BLaER1 treated with 17β-estradiol and CSF1 and Interleukin-3, amounts not matched to agents 10 nM and 100 nM (cell line): ENCODE measurements around the gene CTSO.
"Not testable (repeated sequence)": the region's sequence is repeated elsewhere in the genome, so short reads cannot be mapped to it uniquely, and the experiment has no call there.

Experiments used
- H3K27ac ChIP-seq, 11 experiments: shearing (Covaris generic); formaldehyde crosslinking; 2 replicates each; pipeline ENCODE4 v1.8.1; 2022
- H3K27me3 ChIP-seq, 11 experiments: shearing (Covaris generic); formaldehyde crosslinking; 2 replicates each; pipeline ENCODE4 v1.8.1; 2022
- H3K36me3 ChIP-seq, 11 experiments: shearing (Covaris generic); formaldehyde crosslinking; 2 replicates each; pipeline ENCODE4 v1.8.1; 2022
- H3K4me1 ChIP-seq, 10 experiments: shearing (Covaris generic); formaldehyde crosslinking; 2 replicates each; pipeline ENCODE4 v1.8.1; 2022
- H3K4me2 ChIP-seq, 11 experiments: shearing (Covaris generic); formaldehyde crosslinking; 2 replicates each; pipeline ENCODE4 v1.8.1; 2022
- H3K4me3 ChIP-seq, 10 experiments: shearing (Covaris generic); formaldehyde crosslinking; 2 replicates each; pipeline ENCODE4 v1.8.1; 2022
- H3K9ac ChIP-seq, 11 experiments: shearing (Covaris generic); formaldehyde crosslinking; 2 replicates each; pipeline ENCODE4 v1.8.1; 2022
- H3K9me3 ChIP-seq, 11 experiments: shearing (Covaris generic); formaldehyde crosslinking; replicated peaks in 1 of 11; 2 replicates each; pipeline ENCODE4 v1.8.1; 2022
- H4K20me1 ChIP-seq, 11 experiments: shearing (Covaris generic); formaldehyde crosslinking; 2 replicates each; pipeline ENCODE4 v1.8.1; 2022
- Cebpa-rat ChIP-seq, 11 experiments: shearing (Covaris generic); IDR thresholded peaks; 2 replicates each; pipeline ENCODE4 v1.8.1; 2022

CTSO gene

GRCh38 chr4:155906554-155907247 is 47.0 kb downstream of the CTSO start:
- Histone ChIP-seq H3K27me3 (no peaks in the 10 kb centered on the region), H3K4me3 (no peak overlapping the region), H3K9ac (no peak overlapping the region), H3K9me3 (no peaks in the 10 kb centered on the region), H3K4me1 (peaks cover 4 to 18% (median 8%) of the 10 kb centered on the region in 10 experiments; a peak in 15 of 20 replicates), H3K36me3 (no peaks in the 10 kb centered on the region), H3K4me2 (peak overlapping the region in 8 of 11 experiments; percentile 2 to 42 (median 28); a peak in 10 of 22 replicates), H3K27ac (0 out of 22 replicates have a peak overlapping the region, but pooled peaks of 1 of the 11 experiments have one; percentile 3), H4K20me1 (no peaks in the 10 kb centered on the region)
- TF ChIP-seq Cebpa-rat (IDR thresholded peaks at IDR 0.05), result no peak

GRCh38 chr4:155904331-155904730 is 49.3 kb downstream of the CTSO start:
- H3K36me3 ChIP-seq, result no peaks in the 10 kb centered on the region
- no peaks in the 10 kb centered on the region for H3K9me3 ChIP-seq
- no peak for TF ChIP-seq Cebpa-rat (IDR thresholded peaks at IDR 0.05)
- no peak overlapping the region for H3K9ac ChIP-seq
- H3K4me1 ChIP-seq, result peaks cover 4 to 39% (median 9%) of the 10 kb centered on the region in 10 experiments; a peak in 16 of 20 replicates
- H3K4me3 ChIP-seq, result peak overlapping the region in 2 of 10 experiments; percentile 2 to 8; a peak in 1 of 20 replicates
- H3K27me3 ChIP-seq, result no peaks in the 10 kb centered on the region
- no peak overlapping the region for H3K4me2 ChIP-seq
- H3K27ac ChIP-seq, result no peak overlapping the region
- H4K20me1 ChIP-seq, result no peaks in the 10 kb centered on the region

- H3K4me1 ChIP-seq, result peaks cover 4 to 45% (median 9%) of the 10 kb centered on the region in 10 experiments; a peak in 16 of 20 replicates
These were observed 50.2 kb downstream of the CTSO start, which contains the start of gene TDO2 for GRCh38 chr4:155903453-155903852. Gene TDO2, plus strand, starts transcription at chr4:155903696. Its CDS starts 63 bp downstream, at chr4:155903759.

GRCh38 chr4:155901013-155901412 is 52.7 kb downstream of the CTSO start:
- H3K9ac ChIP-seq, result no peak overlapping the region
- peak overlapping the region in 2 of 11 experiments; percentile 34 to 44; a peak in 2 of 22 replicates for H3K27ac ChIP-seq
- no peaks in the 10 kb centered on the region for H4K20me1 ChIP-seq
- peak overlapping the region in 2 of 11 experiments; percentile 68 to 71; a peak in 4 of 22 replicates for H3K4me2 ChIP-seq
- H3K9me3 ChIP-seq, result peaks cover 7 to 22% (median 11%) of the 10 kb centered on the region in 11 experiments; a peak in 18 of 22 replicates
- no peak for TF ChIP-seq Cebpa-rat (IDR thresholded peaks at IDR 0.05)
- H3K4me3 ChIP-seq, result no peak overlapping the region
- H3K27me3 ChIP-seq, result no peaks in the 10 kb centered on the region
- no peaks in the 10 kb centered on the region for H3K36me3 ChIP-seq
- H3K4me1 ChIP-seq, result peaks cover 0 to 30% (median 0%) of the 10 kb centered on the region in 10 experiments; a peak in 6 of 20 replicates

More at GRCh38 chr4:155903453-155903852, 50.2 kb downstream of the CTSO start, which contains the start of gene TDO2:
- no peaks in the 10 kb centered on the region for H3K36me3 ChIP-seq
- no peaks in the 10 kb centered on the region for H4K20me1 ChIP-seq
- H3K27ac ChIP-seq, result no peak within 1 kb of the TSS
- no peak for TF ChIP-seq Cebpa-rat (IDR thresholded peaks at IDR 0.05)
- H3K4me3 ChIP-seq, result peak within 1 kb of the TSS in 2 of 10 experiments; percentile 2 to 8; a peak in 1 of 20 replicates
- H3K9me3 ChIP-seq, result peaks cover under 1 to 7% (median 2%) of the 10 kb centered on the region in 11 experiments; a peak in 13 of 22 replicates
- no peaks in the 10 kb centered on the region for H3K27me3 ChIP-seq
- H3K4me2 ChIP-seq, result 0 out of 22 replicates have a peak within 1 kb of the TSS, but pooled peaks of 1 of the 11 experiments have one; percentile 18
- H3K9ac ChIP-seq, result no peak within 1 kb of the TSS

GRCh38 chr4:155900381-155900780 is 53.3 kb downstream of the CTSO start:
- Histone ChIP-seq H3K4me1 (peaks cover 0 to 30% (median 0%) of the 10 kb centered on the region in 10 experiments; a peak in 6 of 20 replicates), H3K27me3 (no peaks in the 10 kb centered on the region), H3K27ac (peak overlapping the region in 2 of 11 experiments; percentile 34 to 44; a peak in 2 of 22 replicates), H3K4me3 (no peak overlapping the region), H3K4me2 (peak overlapping the region in 3 of 11 experiments; percentile 52 to 71 (median 68); a peak in 6 of 22 replicates), H3K36me3 (no peaks in the 10 kb centered on the region), H3K9ac (no peak overlapping the region), H3K9me3 (peaks cover 7 to 22% (median 11%) of the 10 kb centered on the region in 11 experiments; a peak in 18 of 22 replicates), H4K20me1 (no peaks in the 10 kb centered on the region)
- TF ChIP-seq Cebpa-rat (IDR thresholded peaks at IDR 0.05), result no peak

- Histone ChIP-seq H3K27ac (peak overlapping the region in 1 of 11 experiments; percentile 34; a peak in 1 of 22 replicates), H3K4me3 (no peak overlapping the region), H3K27me3 (no peaks in the 10 kb centered on the region), H3K4me2 (peak overlapping the region in 3 of 11 experiments; percentile 52 to 71 (median 68); a peak in 4 of 22 replicates), H3K9ac (no peak overlapping the region), H4K20me1 (no peaks in the 10 kb centered on the region), H3K4me1 (peaks cover 0 to 30% (median 0%) of the 10 kb centered on the region in 10 experiments; a peak in 6 of 20 replicates), H3K36me3 (no peaks in the 10 kb centered on the region), H3K9me3 (peaks cover 7 to 22% (median 11%) of the 10 kb centered on the region in 11 experiments; a peak in 18 of 22 replicates)
- TF ChIP-seq Cebpa-rat (IDR thresholded peaks at IDR 0.05), result no peak
These were observed 53.8 kb downstream of the CTSO start for GRCh38 chr4:155899891-155900290.

GRCh38 chr4:155898371-155898770 is 55.3 kb downstream of the CTSO start:
- Histone ChIP-seq H3K9me3 (peaks cover 7 to 22% (median 11%) of the 10 kb centered on the region in 11 experiments; a peak in 18 of 22 replicates), H3K4me2 (peak overlapping the region in 2 of 11 experiments; percentile 1 to 48; a peak in 3 of 22 replicates), H3K4me1 (peaks cover 0 to 30% (median 0%) of the 10 kb centered on the region in 10 experiments; a peak in 6 of 20 replicates)
- not testable (repeated sequence) for H3K27me3 ChIP-seq, H3K27ac ChIP-seq, H3K36me3 ChIP-seq, H3K9ac ChIP-seq, H4K20me1 ChIP-seq, H3K4me3 ChIP-seq

GRCh38 chr4:155891058-155891457 is 62.6 kb downstream of the CTSO start:
- Histone ChIP-seq H3K27ac (no peak overlapping the region), H3K9me3 (peaks cover 0 to 19% (median 0%) of the 10 kb centered on the region in 11 experiments; a peak in 3 of 22 replicates), H3K4me3 (no peak overlapping the region), H3K9ac (no peak overlapping the region), H3K36me3 (no peaks in the 10 kb centered on the region), H3K4me2 (no peak overlapping the region), H4K20me1 (no peaks in the 10 kb centered on the region), H3K27me3 (no peaks in the 10 kb centered on the region), H3K4me1 (0 out of 20 replicates have a peak, but pooled peaks cover 0 to 9% (median 0%) of the 10 kb centered on the region in 10 experiments)
- no peak for TF ChIP-seq Cebpa-rat (IDR thresholded peaks at IDR 0.05)

- TF ChIP-seq Cebpa-rat (IDR thresholded peaks at IDR 0.05), result no peak
- Histone ChIP-seq H4K20me1 (no peaks in the 10 kb centered on the region), H3K9ac (no peak overlapping the region), H3K27ac (peak overlapping the region in 3 of 11 experiments; percentile 11 to 50 (median 36); a peak in 3 of 22 replicates), H3K36me3 (no peaks in the 10 kb centered on the region), H3K4me3 (no peak overlapping the region), H3K4me1 (0 out of 20 replicates have a peak, but pooled peaks cover 0 to 9% (median 0%) of the 10 kb centered on the region in 10 experiments), H3K27me3 (no peaks in the 10 kb centered on the region), H3K9me3 (peaks cover 0 to 19% (median 0%) of the 10 kb centered on the region in 11 experiments; a peak in 3 of 22 replicates), H3K4me2 (no peak overlapping the region; a peak in 1 of 22 replicates)
These were observed 63.7 kb downstream of the CTSO start for GRCh38 chr4:155889946-155890345.
